Fibroblast of skin of back (primary cell): ENCODE measurements around the gene RDH14.

Source experiments
- DNase-seq: peaks from one replicate; pipeline ENCODE4 v3.0.0-alpha.2; 2013

Gene RDH14

DNA sequence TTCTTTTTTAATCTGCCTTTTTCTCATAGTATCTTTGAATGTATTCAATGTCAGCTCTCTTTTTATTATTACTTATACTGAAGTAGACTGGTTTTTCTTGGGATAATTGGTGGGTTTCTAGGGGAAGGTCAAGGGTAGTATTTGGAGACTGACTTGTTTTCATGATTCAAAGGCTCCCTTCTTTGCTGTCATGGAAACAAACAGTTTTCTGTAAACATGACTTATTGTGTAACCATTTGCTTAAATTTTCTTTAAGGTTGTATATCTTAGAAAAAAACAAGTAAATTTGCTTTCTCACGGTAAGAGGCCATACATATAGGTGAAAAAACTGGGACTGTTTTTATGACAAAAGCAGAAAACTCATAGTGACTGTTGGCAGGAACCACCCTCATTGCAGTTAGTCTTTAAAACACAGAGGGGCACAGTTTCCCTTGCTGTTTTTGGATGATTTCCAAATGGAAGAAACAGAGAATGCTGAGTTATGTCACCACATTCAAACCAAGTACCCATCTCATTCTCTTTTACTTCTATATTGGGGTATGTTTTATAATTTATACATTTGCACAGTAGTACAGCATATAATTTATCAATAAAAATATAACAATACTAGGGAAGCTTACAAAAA, 5.8 kb upstream of the RDH14 start:
- no peak for DNase-seq

DNA sequence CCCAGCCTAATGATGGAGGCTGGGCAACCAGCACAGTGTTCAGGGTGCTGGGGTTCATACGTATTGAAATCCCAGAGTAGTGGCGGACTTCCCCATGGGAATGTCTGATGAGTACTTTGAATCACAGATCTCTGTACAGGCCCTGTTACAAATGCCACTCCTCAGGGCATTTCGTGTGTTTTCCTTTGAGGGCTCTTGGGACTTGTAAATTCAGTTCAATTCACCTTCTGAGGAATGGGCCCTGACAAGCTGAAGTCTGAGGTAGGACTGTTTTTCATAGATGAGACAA, 288 bp upstream of the RDH14 start:
- DNase-seq: no peak

DNA sequence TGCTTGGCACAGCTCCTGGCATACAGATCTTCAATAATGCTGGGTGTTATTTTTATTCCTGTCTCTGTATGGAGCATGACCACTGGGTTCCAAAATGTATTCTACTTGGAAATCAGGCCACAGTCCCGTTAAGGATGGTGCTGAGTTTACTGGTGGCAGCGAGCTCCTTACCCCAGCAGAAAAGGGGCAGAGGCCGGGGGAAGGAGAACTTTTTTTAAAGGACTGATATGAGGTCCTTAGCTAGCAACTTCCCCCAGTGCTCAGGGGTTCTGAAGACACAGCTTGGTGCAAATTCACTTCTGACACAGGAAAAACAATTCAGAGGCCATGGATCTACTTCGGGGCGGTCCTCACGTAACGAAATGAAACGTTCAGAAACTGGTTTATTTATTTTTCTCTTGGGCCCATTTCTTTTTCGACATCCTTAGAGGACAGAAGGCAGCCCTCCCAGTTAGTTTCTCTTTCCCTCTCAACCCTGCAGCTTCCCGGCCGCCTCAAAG, 872 bp downstream of the RDH14 start:
- DNase-seq: no peak

DNA sequence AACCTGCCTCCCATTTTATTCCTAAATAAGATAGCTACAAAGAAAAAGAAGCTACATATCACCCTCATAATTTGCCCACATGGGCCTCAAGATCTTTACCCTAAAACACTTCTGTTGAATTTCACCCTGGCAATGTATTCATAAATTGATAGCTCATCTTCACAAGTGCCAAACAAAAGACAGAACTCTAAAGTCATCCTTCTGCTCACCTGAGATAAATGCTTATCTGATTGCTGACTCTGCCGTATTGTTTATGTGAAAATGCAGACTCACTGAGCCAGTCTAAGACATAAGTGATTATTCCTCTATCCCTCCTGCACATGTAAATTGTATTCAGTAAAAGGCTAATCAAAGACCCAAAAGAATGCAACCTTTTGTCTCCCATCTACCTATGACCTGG, 2.0 kb downstream of the RDH14 start:
- no peak for DNase-seq

DNA sequence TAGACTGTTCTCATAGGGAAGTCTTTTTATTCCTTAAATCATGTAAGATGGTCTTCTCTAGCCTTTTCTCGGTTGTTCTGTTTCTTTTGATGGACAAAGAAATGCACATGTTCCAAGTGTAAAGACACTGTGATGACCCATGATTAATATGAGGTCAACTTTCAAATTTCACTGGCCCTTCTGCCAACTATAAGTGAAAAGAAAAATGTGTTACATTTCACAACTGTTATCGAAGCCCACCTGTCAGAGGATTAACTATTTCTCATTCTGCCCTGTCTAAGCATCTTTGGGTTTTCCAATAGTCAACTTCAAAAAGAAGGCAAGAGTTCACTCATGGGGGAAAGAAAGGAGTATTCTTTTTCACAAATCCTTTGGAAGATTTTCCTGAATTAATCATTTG, 3.3 kb downstream of the RDH14 start:
- no peak for DNase-seq

DNA sequence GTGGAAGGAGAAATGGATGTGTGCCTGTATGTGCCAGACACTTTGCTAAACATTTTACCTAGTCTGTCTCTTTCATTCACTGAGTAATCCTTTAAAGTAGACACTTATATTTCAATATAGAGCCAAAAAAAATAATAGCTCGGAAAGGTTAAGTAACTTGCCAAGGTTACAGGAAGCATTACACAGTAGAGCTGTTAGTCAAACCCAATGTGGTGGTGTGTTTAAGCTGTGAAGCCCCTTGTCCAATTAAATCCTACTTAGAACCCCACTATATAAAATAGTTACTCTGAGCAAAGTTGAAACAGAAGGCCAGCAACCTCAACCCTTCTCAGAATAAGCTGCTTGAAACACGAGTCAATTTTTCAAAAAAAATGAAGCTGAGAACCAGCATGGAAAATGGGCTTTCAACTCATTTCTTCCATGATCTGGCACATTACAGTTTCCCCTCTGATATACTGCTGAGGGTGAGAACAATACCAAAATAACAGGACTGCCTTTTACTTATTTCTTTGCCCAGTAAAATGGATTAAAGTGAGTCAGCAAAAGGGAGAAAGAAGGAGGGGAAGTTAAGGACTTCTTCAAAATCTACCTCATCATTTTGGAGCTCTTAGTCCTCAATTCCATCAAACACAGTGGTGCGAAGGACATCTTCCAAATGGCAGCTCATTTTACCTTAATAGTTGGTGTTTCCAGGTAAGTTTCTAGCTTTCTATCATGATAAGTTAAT, 7.9 kb downstream of the RDH14 start:
- DNase-seq: no peak

DNA sequence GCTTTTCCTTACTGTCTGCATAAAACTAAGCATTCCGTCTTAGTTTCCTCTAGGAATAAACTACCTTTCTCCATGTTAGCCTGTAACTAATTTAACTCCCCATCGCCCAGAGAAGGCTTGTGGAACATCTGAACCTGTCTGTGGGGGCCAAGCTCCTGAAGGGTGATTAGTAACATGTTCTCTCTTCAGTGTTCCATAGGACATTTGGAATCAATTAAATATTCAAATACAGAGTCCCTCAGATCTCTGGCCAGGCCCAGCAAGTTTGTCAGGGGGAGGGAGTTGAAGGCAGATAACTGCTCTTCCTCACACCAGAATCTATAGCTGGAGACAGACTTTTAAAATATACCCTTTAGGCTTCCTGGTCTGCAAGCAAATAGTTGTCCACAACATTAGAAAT, 8.8 kb downstream of the RDH14 start:
- DNase-seq: no peak

DNA sequence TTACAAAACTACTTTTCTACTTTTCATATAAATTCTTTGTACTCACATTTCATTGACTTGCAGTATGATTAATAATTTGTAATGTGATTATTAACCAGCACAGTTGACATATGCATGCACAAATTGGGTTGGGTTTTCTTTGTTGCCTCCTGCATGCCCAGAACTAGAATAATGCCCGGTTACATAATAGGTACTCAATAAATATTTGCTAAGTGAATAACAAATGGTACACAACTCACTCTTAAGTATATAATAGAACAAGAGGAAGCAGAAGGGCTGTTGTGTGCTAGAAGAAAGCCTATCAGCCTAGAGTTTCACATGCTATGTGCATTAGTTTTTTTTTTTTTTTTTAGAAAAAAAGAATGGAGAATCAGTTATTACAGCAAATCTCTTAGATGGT, 9.3 kb downstream of the RDH14 start:
- DNase-seq: no peak

DNA sequence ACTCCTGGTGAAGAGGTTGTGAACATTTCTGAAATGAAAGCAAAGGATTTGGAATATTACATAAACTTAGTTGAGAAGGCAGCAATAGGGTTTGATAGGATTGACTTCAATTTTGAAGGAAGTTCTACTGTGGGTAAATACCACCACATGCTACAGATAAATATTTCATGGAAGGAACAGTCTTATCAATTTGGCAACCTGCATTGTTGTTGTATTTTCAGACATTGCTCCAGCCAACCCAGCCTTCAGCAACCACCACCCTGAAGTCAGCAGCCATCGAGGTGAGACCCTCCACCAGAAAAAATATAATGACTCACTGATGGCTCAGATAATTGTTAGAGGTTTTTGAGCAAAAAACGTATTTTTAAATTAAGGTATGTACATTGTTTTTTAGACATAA, 10.0 kb downstream of the RDH14 start:
- no peak for DNase-seq

DNA sequence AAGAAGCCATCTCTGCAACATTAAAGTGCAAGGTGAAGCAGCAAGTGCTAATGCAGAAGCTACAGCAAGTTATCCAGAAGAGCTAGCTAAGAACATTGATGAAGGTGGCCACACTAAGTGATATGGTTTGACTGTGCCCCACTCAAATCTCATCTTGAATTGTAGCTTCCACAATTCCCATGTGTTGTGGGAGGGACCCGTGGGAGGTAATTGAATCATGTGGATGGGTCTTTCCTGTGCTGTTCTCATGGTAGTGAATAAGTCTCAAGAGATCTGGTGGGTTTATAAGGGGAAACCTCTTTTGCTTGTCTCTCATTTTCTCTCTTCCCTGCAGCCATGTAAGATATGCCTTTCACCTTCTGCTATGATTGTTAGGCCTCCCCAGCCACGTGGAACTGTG, 11.4 kb downstream of the RDH14 start:
- DNase-seq: no peak

DNA sequence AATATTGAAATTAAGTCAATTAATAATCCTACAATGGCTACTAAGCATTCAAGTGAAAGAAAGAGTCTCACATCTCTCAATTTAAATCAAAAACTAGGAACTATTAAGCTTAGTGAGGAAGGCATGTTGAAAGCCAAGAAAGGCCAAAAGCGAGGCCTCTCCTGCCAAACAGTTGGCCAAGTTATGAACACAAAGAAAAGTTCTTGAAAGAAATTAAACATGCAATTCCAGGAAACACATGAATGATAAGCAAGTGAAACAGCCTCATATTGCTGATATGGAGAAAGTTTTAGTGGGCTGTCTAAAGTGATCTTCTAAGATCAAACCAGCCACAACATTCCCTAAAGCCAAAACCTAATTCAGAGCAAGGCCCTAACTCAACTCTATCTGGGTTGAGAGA, 11.8 kb downstream of the RDH14 start:
- no peak for DNase-seq

DNA sequence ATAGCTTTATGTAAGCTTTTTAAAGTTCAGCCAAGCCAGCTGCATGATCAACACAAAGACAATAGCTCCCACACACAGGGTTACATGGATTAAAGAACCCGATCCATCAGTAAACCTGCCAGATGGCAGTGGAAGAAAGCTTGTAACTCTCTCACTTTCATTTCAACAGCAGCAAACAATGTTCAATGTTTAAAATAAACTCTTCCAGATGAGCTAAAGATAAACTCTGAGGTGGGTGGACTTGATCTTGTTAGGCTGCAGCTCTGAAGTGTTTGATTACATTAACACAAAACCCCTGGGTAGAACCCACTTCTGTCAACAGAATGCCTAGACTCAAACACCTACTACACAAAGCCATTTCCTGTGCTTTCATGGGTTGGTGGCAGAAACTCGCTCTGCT, 13.9 kb downstream of the RDH14 start:
- DNase-seq: no peak

DNA sequence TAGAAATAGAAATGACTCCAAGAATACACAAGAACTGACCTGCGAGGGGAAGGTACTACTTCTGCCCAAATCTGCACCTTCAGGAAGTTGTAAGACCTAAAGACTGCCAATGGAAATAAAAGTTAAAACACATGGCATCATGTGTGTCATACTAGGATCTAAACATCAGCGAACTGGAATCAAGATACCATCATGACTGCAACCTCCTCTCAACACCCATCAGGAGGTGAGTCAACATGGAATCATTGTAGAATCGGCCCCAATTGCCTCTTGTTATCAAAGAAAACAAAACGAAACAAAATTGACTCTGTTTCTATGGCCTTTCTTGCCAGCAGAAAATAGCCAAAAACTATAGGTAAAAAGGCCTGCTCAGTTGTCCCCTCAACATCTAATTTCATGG, 15.1 kb downstream of the RDH14 start:
- DNase-seq: peak; percentile 79

DNA sequence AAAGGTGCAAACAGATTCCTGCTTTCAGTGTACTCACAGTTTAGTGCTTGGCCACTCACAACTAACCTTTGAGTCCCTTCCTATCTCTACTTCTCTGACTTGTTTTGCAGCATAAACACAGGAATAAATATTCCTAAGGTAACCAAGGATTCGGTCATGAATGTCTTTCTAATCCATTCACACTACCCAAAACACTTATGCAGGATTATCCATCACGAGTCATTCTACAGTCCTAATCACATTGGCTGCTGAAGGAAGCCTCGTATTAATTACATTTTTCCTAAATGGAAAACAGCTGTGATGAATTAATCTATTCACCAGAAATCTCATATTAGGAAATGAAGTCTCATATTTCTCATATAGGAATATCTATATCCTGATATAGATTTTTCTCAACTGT, 16.3 kb downstream of the RDH14 start:
- DNase-seq: peak; percentile 9

DNA sequence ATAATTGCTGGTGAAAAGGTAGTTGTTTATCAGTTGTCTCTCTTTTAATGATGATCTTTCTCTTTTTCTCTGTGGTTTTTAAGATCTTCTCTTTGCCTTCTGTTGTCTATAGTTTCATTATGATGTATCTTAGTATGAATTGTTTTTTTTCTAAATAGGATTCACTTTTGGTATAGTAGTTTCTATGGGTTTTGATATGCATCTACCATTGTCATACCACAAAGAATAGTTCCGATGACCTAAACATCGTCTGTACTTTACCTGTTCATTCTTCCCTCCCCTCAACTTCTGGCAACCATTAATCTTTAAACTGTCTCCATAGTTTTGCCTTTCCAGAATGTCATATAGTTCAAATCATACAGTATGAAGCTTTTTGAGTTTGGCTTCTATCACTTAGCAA, 19.6 kb downstream of the RDH14 start:
- no peak for DNase-seq

DNA sequence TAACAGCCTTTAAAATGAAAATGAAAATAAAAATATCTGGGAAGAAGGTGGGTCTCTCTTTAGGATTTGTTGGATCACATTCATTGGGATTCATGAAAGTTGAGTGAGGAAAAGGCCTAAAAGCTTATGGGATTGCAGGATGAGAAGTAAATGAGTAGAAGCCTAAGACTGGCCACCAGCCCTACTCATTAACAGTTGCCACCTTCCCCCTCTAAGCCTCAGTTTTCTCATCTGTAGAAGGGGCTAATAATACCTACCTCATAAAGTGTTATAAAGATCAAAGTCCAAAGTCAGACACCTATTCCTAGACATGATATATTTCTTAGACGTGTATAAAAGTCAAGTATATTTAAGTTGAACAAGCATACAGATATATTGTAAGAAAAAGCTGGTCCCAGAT, 23.8 kb downstream of the RDH14 start:
- no peak for DNase-seq

DNA sequence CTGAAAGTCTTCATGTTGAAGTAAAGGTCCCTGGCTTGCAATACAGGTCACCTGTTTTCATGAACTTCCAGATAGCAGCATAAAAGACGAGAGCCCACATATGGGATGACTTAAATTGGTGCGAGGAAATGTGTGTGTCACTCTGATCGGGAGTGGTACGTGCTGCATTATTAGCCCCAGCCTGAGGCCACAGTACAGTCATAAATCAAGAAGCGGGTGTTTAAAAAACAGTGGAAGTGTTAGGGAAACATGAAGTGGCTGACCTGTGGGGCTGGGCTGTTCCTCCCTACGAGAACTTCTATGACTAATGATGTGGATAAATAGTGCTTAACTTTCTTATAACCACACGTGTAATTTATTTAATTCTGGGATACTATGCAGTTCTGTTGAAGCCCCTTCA, 24.4 kb downstream of the RDH14 start:
- peak; percentile 72 for DNase-seq

DNA sequence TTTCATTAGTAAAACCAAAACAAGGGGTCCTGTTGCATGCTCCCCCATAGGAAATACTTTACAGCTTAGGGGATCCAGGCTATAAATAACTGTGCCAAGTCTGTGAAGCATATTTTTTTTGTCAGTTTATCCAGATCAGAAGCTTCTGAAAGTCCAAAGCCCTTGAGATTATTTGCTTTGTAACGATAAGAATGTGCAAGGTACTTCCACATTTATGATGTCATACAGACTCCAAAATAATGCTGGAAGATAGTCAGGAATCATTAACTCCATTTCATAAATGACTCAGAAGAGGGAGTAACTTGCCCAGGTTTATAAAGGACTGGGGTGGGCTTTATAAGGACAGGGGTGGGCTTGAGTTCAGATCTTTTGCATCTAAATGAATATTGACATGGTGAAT, 29.3 kb downstream of the RDH14 start:
- no peak for DNase-seq

DNA sequence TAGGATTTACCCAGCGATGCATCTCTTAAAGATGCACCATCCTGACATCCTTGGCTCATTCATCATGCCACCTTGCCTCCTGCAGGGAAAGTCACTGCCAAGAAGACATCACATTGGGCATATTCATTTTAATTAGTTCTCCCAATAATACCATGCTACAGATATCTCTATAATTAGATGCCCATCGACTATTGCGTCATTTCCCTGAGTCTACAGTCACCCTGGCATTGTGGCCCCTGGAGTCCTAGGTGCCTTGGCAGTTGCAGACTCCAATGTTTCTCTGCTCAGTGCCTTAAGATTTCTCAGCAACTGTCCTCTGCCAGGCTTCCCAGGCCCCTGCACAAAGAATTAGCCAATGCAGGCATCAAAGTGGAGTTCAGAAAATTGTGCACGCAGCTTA, 32.6 kb downstream of the RDH14 start:
- DNase-seq: no peak

DNA sequence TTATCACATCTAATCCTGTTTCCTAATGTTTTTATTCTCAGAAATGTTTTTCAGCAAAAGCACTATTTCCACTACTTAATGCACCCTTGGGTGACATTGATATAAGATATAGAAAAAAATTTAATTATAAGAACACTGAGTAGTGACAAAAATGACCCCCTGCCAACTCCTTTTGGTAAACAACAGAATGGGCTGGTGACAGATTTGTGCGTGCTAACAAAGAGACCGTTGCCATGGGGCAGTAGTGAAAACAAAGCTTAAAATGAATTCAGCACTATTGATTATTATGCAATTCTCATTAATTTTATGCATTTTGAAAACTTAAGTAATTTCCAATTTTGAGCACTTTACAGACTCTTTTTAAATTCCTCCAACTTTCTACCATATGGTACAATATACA, 33.1 kb downstream of the RDH14 start:
- DNase-seq: no peak

DNA sequence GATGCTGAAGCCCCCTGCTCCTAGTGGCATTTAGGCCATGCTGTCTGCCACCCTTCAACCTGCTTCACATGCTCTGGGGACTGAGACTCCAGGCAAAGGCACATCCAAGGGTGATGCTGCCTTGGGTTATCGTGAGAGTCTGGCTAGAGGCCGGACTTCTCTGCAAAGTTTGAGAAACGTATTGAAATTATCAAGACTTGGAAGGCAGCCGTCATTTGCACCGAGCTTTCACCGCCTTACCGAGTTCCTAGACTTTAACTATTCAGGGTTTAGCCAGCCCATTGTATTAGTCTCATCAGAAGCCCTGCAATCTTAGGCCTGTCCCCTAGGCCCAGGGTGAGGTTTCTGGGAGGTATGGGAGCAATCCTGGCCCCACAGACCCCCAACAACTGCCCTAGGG, 34.0 kb downstream of the RDH14 start:
- no peak for DNase-seq

DNA sequence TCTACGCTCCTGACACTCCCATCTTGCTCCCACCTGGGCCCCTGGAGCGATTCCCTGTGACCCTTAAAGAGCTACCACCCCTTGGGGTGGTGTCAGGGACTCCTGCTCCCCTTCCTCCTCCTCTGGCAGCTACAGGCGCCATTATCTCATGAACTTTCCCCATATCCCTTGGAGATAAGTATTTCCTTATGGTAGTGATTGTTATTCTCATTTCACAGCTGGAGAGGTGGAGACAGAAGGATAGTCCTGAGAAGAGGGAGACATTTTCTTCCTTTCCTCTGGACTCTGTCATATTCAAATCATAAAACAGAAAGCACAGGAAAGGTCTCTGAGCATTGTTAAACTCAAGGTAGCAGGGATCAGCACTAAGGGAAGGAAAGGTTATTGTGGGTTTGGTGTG, 34.6 kb downstream of the RDH14 start:
- DNase-seq: no peak

DNA sequence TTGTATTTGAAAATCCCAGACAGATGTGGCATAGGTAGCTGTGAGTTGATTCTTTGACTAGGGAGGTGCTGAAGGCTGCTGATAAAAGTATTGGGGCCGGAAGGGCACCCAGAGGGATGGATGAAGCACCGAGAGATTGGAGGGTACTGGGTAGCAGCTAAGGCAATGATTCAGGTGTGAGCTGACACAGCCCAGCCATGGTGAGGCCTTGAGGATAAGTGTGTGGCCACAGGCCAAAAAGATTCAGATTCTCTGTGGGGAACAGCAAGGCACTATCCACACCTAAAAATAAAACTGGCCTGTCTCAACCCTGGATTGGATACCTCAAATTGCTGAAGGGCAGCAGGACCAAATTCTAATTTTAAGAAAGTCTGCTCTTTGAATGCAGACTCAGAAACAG, 35.2 kb downstream of the RDH14 start:
- no peak for DNase-seq

DNA sequence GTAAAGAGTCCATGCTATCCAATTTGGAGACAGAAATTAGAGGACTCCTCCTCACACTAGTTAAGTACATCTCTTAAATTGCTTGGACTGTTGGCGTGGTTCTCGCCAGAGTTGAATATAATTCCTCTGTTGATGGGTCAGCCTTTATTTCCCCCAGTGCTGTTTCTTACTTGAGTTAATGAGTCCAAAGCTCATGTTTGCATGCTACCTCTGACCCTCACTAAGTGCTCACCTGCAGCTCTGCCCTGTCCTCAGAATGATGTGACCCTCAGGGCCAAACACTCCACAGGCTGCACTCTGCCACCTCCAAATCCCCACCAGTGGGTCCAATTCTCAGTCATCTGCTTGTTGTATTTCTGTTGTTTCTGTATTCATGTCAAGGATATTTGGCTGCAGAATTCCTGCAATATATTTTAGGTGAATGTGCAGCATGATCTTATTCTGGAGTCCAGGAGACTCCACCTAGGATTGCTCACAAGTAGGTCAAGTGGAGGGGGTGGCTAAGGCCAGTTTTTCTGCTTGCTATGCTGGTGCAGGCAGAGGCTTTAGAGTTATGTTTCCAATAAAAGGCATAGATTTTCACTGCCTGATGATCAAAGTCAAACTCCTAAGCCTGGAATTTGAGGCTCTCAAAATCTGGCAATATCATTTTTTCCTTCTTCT, 37.8 kb downstream of the RDH14 start:
- peak; percentile 47 for DNase-seq
